PFSK-1 (cell line): ENCODE measurements around the gene MSI2.

Experiments used
- FOXP2 ChIP-seq: optimal IDR thresholded peaks from 2 replicates; pipeline ENCODE3; 2011; ENCODE audit warnings: borderline replicate concordance, control low read depth, inconsistent platforms; ENCODE audit not compliant: insufficient read depth; ENCODE audit errors: extremely low read length, extremely low read depth
- POLR2AphosphoS5 ChIP-seq: IDR thresholded peaks from 2 replicates; pipeline ENCODE4 v1.6.1; 2012; ENCODE audit warnings: low read depth, mild to moderate bottlenecking, control low read depth, low read length, moderate library complexity
- SIN3A ChIP-seq: IDR thresholded peaks from 2 replicates; pipeline ENCODE4 v1.6.1; 2012; ENCODE audit warnings: mild to moderate bottlenecking, low read length, moderate library complexity, borderline replicate concordance; ENCODE audit not compliant: insufficient read depth
- TAF1 ChIP-seq: IDR thresholded peaks from 2 replicates; pipeline ENCODE4 v1.6.1; 2012; ENCODE audit warnings: low read length, control low read depth, borderline replicate concordance; ENCODE audit not compliant: insufficient read depth
- TF ChIP-seq, protein P1 (sequence below), 2 experiments: IDR thresholded peaks; 2 replicates each; pipeline versions ENCODE4 v1.6.1 to v1.8.0; 2011 to 2012; ENCODE audit warnings: low read depth in 2 of 2, low read length in 2 of 2, control low read depth in 1 of 2, inconsistent platforms in 1 of 2, mild to moderate bottlenecking in 1 of 2, moderate library complexity in 1 of 2; ENCODE audit not compliant: insufficient read depth in 1 of 2

The MSI2 gene

DNA sequence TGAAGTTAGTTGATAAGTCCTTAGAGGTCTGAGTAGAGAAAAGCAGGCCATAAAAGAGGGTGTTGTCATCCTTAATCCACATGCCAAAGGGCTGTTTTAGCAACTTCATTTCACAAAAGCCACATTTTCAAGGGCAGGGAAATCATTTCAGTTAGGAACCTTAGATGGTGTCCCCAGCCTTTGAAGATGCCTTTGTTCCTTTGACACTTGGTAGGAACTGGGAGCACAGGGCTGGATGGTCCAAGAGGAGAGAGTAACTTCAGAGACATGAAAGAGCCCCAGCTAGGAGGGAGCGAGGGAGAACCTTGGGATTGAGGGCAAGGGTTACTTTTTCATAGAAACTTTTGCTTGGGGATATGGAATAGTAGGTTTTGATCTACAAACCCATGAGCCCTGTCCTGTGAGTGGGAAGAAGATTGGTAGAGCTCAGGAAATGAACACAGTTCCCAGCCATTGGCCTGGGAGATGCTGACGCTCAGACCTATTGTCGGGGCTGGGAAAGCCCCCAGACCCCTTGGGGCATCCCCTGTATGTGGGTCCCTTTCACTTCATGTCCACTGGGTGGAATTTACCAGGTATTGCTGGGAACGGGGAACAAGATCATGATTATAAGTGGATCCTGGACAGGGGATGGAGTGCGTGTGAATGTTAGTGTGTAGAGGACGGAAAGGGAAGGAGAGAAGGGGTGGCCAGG lies 18.9 kb downstream of the MSI2 start:
- TF ChIP-seq FOXP2 = no peak
- TF ChIP-seq POLR2AphosphoS5 = no peak
- TF ChIP-seq SIN3A = no peak
- TF ChIP-seq, protein P1, sequence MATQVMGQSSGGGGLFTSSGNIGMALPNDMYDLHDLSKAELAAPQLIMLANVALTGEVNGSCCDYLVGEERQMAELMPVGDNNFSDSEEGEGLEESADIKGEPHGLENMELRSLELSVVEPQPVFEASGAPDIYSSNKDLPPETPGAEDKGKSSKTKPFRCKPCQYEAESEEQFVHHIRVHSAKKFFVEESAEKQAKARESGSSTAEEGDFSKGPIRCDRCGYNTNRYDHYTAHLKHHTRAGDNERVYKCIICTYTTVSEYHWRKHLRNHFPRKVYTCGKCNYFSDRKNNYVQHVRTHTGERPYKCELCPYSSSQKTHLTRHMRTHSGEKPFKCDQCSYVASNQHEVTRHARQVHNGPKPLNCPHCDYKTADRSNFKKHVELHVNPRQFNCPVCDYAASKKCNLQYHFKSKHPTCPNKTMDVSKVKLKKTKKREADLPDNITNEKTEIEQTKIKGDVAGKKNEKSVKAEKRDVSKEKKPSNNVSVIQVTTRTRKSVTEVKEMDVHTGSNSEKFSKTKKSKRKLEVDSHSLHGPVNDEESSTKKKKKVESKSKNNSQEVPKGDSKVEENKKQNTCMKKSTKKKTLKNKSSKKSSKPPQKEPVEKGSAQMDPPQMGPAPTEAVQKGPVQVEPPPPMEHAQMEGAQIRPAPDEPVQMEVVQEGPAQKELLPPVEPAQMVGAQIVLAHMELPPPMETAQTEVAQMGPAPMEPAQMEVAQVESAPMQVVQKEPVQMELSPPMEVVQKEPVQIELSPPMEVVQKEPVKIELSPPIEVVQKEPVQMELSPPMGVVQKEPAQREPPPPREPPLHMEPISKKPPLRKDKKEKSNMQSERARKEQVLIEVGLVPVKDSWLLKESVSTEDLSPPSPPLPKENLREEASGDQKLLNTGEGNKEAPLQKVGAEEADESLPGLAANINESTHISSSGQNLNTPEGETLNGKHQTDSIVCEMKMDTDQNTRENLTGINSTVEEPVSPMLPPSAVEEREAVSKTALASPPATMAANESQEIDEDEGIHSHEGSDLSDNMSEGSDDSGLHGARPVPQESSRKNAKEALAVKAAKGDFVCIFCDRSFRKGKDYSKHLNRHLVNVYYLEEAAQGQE (IDR thresholded peaks at IDR 0.05; ENCODE audit: insufficient read depth in 1 of 2, low read depth in 2 of 2, low read length in 2 of 2) = no peak
- TF ChIP-seq TAF1 = no peak

DNA sequence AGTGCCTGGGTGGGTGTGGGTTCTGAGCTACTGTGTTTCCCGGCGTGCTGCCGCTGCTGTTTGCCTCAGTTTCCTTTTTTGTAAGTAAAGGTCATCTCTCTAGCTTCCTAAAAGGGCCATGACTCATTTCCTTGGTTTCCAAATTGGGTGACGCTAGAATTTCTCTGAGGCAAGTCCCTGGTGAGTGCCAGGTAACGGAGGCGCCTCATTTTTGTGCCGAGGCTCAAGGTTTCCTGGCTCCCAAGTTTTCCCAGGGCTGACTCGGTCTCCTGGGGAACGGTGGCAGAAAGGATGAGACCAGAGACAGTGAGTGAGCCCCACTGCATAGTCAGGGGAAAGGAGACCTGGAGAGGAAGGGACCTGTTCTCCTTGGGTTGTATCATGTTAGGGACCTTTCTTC lies 20.3 kb downstream of the MSI2 start:
- TF ChIP-seq FOXP2 = no peak
- TF ChIP-seq SIN3A = no peak
- no peak for TF ChIP-seq POLR2AphosphoS5
- no peak for TF ChIP-seq TAF1

DNA sequence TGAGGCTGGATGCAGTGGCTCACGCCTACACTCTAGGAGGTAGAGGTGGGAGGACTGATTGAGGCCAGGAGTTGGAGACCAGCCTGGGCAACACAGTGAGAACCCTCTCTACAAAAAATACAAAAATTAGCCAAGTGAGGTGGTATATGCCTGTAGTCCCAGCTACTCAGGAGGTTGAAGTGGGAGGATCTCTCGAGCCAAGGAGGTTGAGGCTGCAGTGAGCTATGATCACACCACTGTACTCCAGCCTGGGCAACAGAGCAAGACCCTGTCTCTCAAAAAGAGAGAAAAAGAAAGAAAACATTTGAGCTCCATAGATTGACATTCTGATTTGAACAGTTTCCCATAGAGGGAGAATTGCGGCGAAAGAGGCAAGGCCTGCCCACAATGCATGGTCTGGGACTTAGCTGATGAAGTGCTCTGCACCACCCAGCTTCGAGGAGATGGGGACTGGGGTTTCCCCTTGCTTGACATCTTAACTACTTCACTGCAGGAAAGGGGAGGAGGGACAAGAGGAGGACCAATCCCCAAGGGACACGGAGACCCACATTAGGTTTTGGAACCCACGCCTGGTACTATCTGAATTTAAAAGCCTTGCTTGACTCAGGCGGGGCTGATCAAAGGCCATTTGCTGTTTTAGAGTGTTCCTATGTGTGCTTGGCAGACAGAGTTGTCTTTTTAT lies 21.7 kb downstream of the MSI2 start:
- TF ChIP-seq TAF1 (no peak), POLR2AphosphoS5 (no peak), FOXP2 (no peak), SIN3A (no peak)
- TF ChIP-seq, protein P1 (IDR thresholded peaks at IDR 0.05; ENCODE audit: insufficient read depth in 1 of 2, low read depth in 2 of 2, low read length in 2 of 2) = no peak

DNA sequence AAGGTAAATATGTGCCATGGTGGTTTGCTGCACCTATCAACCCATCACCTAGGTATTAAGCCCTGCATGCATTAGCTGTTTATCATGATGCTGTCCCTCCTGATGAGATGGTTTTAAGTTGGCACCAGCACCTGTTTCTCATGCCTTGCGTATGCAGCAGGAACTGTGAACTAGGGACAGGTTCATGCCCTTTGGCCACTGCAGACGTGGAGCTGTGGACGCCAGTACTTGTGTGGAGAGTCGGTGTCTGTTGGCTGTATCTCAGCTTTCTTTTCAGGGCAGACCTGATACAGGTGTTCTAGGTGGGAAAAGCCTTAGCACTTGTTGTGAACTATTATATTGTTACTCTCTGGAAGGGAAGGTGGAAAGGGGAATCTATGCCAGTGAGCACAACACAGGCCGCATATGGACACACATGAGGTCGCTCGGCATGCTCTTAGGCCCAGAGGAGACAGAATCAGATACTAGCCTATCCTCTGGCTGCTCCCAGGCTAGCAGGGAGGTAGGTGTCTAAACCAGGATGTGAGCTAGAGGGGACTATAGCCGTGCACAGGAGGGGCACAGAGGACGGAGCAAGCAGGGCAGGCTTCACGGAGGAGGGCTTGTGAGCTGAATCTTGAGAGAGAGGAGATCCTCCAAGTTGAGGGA lies 22.5 kb downstream of the MSI2 start:
- TF ChIP-seq POLR2AphosphoS5 = no peak
- TF ChIP-seq, protein P1 (IDR thresholded peaks at IDR 0.05; ENCODE audit: insufficient read depth in 1 of 2, low read depth in 2 of 2, low read length in 2 of 2) = no peak
- TF ChIP-seq SIN3A = no peak
- TF ChIP-seq TAF1 = no peak
- no peak for TF ChIP-seq FOXP2

DNA sequence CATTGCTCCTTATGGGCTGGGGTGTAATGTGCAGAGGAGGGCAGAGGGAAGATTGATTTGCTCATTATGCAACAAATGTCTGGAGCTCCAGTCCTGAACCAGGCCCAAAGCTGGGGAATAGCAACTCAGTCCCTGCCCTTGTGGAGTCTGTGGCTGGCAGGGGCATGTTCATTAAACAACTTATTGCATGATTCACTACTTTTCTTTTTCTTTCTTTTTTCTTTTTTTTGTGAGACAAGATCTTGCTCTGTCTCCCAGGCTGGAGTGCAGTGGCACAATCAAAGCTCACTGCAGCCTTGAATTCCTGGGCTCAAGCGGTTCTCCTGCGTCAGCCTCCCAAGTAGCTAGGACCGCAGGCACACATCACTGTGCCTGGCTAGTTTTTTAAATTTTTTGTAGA lies 23.1 kb downstream of the MSI2 start:
- TF ChIP-seq, protein P1 (IDR thresholded peaks at IDR 0.05; ENCODE audit: insufficient read depth in 1 of 2, low read depth in 2 of 2, low read length in 2 of 2) = no peak
- no peak for TF ChIP-seq TAF1
- no peak for TF ChIP-seq FOXP2
- TF ChIP-seq SIN3A = no peak
- TF ChIP-seq POLR2AphosphoS5 = no peak
